ENCODE results near the gene ERVFRD-1.
"Not testable (repeated sequence)": the region's sequence is repeated elsewhere in the genome, so short reads cannot be mapped to it uniquely, and the experiment has no call there.

Gene ERVFRD-1

GRCh38 chr6:11128608-11129007 is 17.1 kb upstream of the ERVFRD-1 start:
- DNase-seq = no peak

- no peak for DNase-seq
These were observed 15.4 kb upstream of the ERVFRD-1 start for GRCh38 chr6:11126876-11127275.

- DNase-seq = no peak
These were observed 12.5 kb upstream of the ERVFRD-1 start for GRCh38 chr6:11123978-11124377.

- no peak for DNase-seq
These were observed 10.9 kb upstream of the ERVFRD-1 start for GRCh38 chr6:11122380-11122779.

GRCh38 chr6:11121851-11122250 is 10.3 kb upstream of the ERVFRD-1 start:
- DNase-seq = no peak

DNA sequence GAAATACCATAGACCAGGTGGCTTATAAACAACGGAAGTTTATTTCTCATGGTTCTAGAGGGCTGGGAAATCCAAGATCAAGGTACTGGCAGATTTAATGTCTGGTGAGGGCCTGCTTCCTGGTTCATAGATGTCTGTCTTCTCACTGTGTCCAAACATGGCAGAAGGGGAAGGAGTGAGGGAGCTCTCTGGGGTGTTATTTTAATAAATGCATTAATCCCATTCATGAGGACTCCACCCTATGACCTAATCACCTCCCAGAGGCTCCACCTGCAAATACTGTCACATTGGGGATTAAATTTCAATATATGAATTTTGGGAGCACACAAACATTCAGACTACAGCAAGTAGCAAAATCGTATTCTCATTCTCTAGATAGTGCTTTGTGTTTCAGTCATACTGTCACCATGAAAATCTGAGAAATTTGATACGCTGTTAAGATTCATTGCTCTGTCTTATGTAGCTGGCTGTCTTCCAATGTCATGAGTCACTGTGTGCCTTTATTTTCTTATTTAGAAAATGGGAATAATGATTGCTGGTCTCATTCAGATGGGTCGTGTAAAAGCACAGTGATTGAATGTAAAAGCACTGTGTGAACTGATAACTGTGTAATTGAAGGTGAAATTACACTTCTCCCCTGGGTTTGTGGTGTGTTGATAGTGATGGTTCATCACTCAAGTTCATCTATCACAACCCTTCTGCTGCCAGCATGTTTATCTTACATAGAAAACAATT is 8.9 kb upstream of the ERVFRD-1 start:
- no peak for DNase-seq

DNA sequence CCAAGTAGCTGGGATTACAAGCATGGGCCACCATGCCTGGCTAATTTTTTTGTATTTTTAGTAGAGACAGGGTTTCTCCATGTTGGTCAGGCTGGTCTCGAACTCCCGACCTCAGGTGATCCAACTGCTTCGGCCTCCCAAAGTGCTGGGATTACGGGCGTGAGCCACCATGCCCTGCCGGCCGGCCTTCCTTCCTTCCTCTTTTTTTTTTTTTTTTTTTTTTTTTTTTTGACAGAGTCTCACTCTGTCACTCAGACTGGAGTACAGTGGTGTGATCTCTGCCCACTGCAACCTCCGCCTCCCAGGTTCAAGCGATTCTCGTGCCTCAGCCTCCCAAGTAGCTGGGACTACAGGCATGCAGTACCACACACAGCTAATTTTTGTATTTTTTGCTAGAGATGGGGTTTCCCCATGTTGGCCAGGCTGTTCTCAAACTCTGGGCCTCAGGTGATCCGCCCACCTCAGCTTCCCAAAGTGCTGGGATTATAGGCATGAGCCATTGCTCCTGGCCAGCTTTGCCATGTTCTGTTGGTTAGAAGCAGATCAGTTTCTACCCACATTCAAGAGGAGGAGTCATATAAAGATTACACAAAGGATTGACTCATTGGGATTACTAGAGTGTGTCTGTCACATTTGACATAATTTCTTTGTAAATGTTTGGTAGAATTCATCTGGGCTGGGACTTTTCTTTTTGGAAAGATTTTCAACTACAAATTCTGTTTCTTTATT is 4.4 kb upstream of the ERVFRD-1 start:
- DNase-seq = not testable (repeated sequence)

DNA sequence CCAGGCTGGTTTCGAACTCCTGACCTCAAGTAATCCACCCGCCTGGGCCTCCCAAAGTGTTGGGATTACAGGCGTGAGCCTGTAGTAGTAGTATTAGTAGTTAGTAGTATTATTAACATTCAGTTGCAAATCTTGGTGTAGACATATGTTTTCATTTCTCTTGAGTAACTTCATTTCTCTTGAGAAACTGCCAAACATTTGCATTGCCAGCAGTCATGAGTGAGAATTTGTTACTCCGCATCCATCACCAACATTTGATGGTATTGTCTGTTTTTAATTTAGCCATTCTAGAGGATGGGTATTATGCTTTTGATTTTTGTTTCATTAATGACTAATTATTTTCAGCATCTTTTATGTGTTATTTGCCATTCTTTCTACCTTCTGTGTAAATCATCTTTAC is 1.5 kb upstream of the ERVFRD-1 start:
- DNase-seq = no peak

- DNase-seq = peak; percentile 7
These were observed 378 bp upstream of the ERVFRD-1 start for GRCh38 chr6:11111769-11112437.

DNA sequence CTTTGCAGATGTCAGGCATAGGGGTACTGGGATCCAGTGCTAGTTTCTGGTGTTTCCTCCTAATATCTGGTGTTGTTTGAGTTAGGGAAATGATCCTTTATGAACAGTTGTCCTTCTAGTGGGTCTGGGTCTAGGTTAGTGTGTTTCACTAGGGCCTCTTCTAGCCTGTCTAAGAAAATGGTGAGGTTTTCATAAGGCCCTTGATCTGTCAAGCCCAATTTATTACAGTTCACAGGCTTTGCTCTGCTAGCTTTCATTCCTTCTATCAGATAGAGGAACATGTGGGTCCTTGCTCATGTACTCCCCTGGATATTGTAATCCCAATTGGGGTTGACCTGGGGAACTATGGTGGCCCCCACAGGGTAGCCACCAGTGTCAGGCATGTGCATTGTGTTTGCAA is 2.8 kb downstream of the ERVFRD-1 start:
- no peak for DNase-seq

DNA sequence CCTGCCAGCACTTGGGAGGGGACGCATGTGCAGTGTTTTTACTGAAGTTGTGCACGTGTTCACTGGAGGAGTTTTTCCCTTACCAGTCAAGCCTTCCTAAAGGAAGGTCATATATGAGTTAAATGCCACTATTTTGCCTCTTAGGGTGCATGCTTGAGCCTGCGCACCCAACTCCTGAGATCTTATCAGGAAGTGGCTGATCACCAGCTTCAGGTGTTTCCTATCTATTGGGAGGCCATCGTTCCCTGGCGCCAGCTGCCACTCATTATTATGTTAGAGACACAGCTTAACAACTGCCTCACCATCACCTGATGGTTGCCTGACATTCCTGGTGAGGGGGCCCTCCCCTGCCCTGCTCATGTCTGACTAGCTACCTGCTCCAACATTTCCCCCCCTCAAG is 8.5 kb downstream of the ERVFRD-1 start:
- no peak for DNase-seq

- DNase-seq = no peak
These were observed 10.1 kb downstream of the ERVFRD-1 start for GRCh38 chr6:11101417-11101816.

DNA sequence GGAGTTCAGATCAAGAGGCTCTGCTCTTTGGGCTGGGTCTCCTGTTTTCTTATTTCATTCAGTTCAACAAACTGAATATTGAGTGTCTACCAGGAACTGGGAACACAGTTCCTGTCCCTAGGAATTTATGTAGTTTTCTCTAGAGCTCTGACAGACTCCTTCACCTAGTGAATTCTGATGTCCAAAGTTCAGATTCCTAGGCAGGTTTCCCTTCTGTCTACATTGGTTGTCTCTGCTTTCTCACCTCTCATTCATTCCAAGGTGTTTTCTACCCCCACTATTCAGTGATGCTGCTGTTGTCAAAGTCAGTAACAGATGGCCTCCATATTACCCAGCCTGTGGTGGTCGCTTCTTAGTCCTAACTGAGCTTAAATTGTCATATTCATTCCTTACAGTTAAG is 13.5 kb downstream of the ERVFRD-1 start:
- DNase-seq = no peak

DNA sequence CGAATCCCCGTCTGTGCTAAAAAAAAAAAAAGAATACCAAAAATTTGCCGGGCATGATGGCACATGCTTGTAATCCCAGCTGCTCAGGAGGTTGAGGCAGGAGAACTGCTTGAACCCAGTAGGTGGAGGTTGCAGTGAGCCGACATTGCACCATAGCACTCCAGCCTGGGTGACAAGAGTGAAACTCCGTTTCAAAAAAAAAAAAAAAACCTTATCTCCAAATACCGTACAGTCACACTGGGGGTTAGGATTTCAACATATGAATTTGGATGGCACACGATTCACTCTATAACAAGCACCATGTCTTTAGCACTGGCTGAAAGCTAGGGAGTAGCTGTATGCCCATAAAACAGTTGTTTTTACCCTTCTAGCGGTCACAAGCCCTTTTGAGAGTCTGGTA is 14.0 kb downstream of the ERVFRD-1 start:
- no peak for DNase-seq

GRCh38 chr6:11096109-11096508 is 15.4 kb downstream of the ERVFRD-1 start:
- DNase-seq = peak; percentile 20

- no peak for DNase-seq
These were observed 16.6 kb downstream of the ERVFRD-1 start for GRCh38 chr6:11094941-11095340.

GRCh38 chr6:11094411-11094851 is 17.1 kb downstream of the ERVFRD-1 start:
- peak; percentile 51 for DNase-seq

- peak; percentile 96 for DNase-seq
These were observed 17.7 kb downstream of the ERVFRD-1 start, which contains the start of gene SMIM13 for GRCh38 chr6:11093626-11094410. SMIM13 (plus strand) TSS chr6:11093834; CDS start chr6:11094314, 480 bp downstream.

DNA sequence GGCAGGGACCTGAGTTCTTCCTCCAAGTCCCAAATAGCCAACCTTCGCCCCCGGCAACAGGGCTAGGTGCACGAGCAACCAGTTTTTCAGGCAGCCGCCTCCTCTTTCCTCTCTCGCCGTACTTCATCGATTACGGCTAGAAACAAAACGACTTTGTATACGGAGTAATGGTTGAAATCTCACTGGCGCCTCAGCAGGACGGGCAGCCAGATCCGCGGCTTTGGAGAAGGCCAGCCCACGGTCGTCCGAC is 18.2 kb downstream of the ERVFRD-1 start:
- DNase-seq = no peak

DNA sequence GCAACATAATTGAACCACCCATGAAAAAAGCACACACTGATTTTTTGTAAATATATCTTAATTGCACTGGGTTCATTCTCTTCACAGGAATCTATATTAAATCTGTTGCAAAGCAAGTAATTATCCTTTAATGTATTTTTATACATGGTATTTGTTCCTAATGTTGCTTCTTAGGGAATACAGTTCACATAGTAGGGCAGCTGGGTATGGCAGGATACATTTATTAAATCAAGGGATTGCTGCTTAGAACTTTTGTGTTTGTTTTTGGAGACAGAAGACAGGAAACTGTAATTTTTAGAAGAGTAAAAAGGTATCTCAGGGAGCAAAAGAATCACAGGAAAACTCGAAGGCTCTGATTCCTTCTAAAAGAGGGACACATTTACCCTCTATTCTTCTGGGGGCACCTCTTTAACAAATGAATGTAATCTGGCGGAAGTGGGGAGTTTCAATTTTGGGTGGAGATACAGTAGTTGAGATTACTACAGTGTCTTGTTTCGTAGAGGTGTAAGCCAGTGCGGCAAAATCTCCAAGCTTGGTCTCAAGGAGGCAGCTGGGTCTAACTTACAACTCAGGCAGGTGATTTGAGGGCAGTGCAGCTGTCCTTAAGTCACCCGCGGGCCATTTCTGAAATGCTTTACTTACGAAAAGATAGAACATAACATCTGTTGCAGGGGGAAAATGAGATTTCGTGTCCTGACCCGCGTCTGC is 18.7 kb downstream of the ERVFRD-1 start:
- no peak for DNase-seq

DNA sequence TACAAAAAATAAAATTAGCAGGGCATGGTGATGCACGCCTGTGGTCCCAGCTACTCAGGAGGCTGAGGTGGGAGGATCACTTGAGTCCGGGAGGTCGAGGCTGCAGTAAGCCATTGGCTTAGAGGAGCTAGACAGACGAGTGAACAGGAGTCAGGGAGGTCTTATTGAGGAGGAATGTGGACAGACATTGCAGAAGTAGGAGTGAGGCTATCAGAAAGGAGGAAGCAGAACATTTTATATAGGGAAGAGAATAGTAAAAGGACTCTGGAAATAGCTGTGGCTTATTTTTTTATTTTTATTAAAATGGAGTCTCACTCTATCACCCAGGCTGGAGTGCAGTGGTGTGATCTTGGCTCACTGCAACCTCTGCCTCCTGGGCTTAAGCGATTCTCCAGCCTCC is 20.4 kb downstream of the ERVFRD-1 start:
- not testable (repeated sequence) for DNase-seq

DNA sequence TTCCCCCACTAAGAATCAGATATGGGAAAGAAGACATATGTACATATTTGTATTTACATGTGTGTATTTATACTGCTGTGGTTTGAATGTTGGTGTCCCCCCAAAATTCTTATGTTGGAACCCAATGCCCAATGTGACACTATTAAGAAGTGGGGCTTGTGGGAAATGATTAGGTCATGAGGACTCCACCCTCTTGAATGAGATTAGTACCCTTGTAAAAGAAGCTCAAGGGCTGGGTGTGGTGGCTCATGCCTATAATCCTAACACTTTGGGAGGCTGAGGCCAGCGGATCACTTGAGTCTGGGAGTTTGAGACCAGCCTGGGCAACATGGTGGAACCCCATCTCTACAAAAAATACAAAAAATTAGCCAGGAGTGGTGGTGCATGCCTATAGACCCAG is 21.8 kb downstream of the ERVFRD-1 start:
- DNase-seq = no peak

Measured in CD4-positive, alpha-beta T cell treated with Interleukin-17A for 4 hours (primary cell).